ENCODE measurements around the gene TNNC2. TPM values are rescaled to one million over a fixed set of nuclear protein-coding genes. Genes with fewer than 3 reads are reported as not detected.

TNNC2 gene
- total and polyA plus RNA-seq, 9 of the 15 experiments (the other 6 are each of a cell fraction or from before 2014, with no cell fraction given), result not detected

DNA sequence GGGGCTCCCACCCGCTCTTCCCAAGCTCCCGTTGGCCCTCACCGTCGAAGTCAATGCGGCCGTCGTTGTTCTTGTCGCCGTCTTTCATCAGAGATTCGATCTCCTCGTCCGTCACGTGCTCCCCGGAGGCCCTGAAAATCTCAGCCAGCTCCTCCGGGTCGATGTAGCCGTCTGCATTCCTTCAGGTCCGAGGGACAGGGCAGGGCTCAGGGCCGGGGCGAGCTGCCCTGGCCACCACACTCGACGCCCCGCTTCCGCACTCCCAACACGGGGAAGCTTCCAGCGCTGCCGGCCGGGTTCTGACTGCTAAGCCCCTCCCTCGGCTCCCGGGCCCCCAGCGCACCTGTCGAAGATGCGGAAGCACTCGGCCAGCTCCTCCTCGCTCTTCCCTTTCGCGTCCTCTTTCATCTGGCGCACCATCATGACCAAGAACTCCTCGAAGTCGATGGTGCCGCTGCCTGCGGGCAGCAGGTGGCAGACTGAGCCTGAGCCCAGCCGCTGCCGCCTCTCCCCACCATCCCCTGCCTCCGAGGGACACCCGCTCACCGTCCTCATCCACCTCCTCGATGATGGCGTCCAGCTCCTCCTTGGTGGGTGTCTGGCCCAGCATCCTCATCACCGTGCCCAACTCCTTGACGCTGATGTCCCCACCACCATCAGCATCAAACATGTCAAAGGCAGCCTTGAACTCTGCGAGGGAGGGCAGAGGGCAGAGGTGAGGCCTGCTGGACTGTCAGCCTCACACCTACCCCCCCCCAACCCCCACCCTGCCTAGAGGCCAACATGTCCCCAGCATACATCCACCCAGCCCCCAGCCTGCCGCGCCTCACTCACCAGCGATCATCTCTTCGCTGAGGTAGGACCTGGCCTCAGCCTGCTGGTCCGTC is 2.9 kb downstream of the TNNC2 start (continued):
- TF ChIP-seq BCLAF1 (IDR thresholded peaks at IDR 0.05; ENCODE audit: borderline replicate concordance in 1 of 2, control insufficient read depth in 1 of 2, low read depth in 2 of 2, low read length in 1 of 2), result no peak
- TF ChIP-seq HDAC6 (IDR thresholded peaks at IDR 0.05; ENCODE audit: low read depth, low read length), result no peak
- no peak for TF ChIP-seq ZBTB9 (CRISPR knock-in tag; IDR thresholded peaks at IDR 0.05)
- TF ChIP-seq RB1 (IDR thresholded peaks at IDR 0.05; ENCODE audit: low read depth), result no peak
- TF ChIP-seq ETV5 (CRISPR knock-in tag; IDR thresholded peaks at IDR 0.05; ENCODE audit: low read depth), result no peak
- no peak for TF ChIP-seq RNF2 (IDR thresholded peaks at IDR 0.05)
- peak; percentile 28 for TF ChIP-seq FIP1L1 (IDR thresholded peaks at IDR 0.05; ENCODE audit: low read depth, low read length, poor library complexity, severe bottlenecking)
- TF ChIP-seq HOXB6 (CRISPR knock-in tag; IDR thresholded peaks at IDR 0.05; ENCODE audit: borderline replicate concordance), result no peak
- TF ChIP-seq GABPB1 (CRISPR knock-in tag; IDR thresholded peaks at IDR 0.05), result no peak

All from K562 (cell line).